Adipocyte (in vitro differentiated cells): ENCODE measurements around the gene NOTUM.
A peak's percentile ranks its signal among the peaks of the same experiment; 100 is the strongest.

ENCODE experiments used
- DNase-seq: peaks from one replicate; pipeline ENCODE4 v3.0.0-alpha.2; 2015; ENCODE audit warnings: low read depth
- H3K27me3 ChIP-seq: replicated peaks from 2 replicates; pipeline ENCODE4 v1.7.0; 2013; ENCODE audit warnings: mild to moderate bottlenecking, low read length, moderate library complexity; ENCODE audit not compliant: control insufficient read depth, insufficient read depth
- H3K36me3 ChIP-seq: 2 replicates; pipeline ENCODE4 v1.7.0; 2013; ENCODE audit warnings: low read length, mild to moderate bottlenecking, moderate library complexity; ENCODE audit not compliant: control insufficient read depth, insufficient read depth, severe bottlenecking
- H3K4me1 ChIP-seq: 2 replicates; pipeline ENCODE4 v1.7.0; 2013; ENCODE audit warnings: mild to moderate bottlenecking, low read length, moderate library complexity; ENCODE audit not compliant: control insufficient read depth, insufficient read depth
- H3K4me3 ChIP-seq: 2 replicates; pipeline ENCODE4 v1.7.0; 2013; ENCODE audit warnings: mild to moderate bottlenecking, low read length, moderate library complexity
- H3K9ac ChIP-seq: 2 replicates; pipeline ENCODE4 v1.7.0; 2013; ENCODE audit warnings: mild to moderate bottlenecking, low read length, moderate library complexity
- H3K9me3 ChIP-seq: 2 replicates; pipeline ENCODE4 v1.7.0; 2013; ENCODE audit warnings: mild to moderate bottlenecking, low read length, moderate library complexity; ENCODE audit not compliant: control insufficient read depth

The NOTUM gene

GRCh38 chr17:81960130-81960958, 643 bp downstream of the NOTUM start:
- Histone ChIP-seq H3K36me3 (no peaks in the 10 kb centered on the region), H3K4me1 (no peaks in the 10 kb centered on the region), H3K9ac (no peak overlapping the region), H3K4me3 (peak overlapping the region; percentile 27), H3K9me3 (no peaks in the 10 kb centered on the region), H3K27me3 (peaks cover 24% of the 10 kb centered on the region)
- DNase-seq, result no peak

- Histone ChIP-seq H3K27me3 (peaks cover 24% of the 10 kb centered on the region), H3K4me1 (no peaks in the 10 kb centered on the region), H3K9me3 (no peaks in the 10 kb centered on the region), H3K36me3 (no peaks in the 10 kb centered on the region), H3K4me3 (peak overlapping the region; percentile 27), H3K9ac (no peak overlapping the region)
- DNase-seq, result peak; percentile 87
Measured at GRCh38 chr17:81959362-81960129, 1.4 kb downstream of the NOTUM start.

GRCh38 chr17:81958633-81959342, 2.2 kb downstream of the NOTUM start:
- no peaks in the 10 kb centered on the region for H3K4me1 ChIP-seq
- H3K9ac ChIP-seq, result no peak overlapping the region
- no peak overlapping the region for H3K4me3 ChIP-seq
- H3K9me3 ChIP-seq, result no peaks in the 10 kb centered on the region
- no peaks in the 10 kb centered on the region for H3K36me3 ChIP-seq
- DNase-seq, result no peak
- peaks cover 25% of the 10 kb centered on the region for H3K27me3 ChIP-seq

GRCh38 chr17:81957691-81958432, 3.1 kb downstream of the NOTUM start:
- Histone ChIP-seq H3K27me3 (peaks cover 28% of the 10 kb centered on the region), H3K9me3 (no peaks in the 10 kb centered on the region), H3K4me1 (no peaks in the 10 kb centered on the region), H3K4me3 (no peak overlapping the region), H3K9ac (no peak overlapping the region), H3K36me3 (no peaks in the 10 kb centered on the region)
- DNase-seq, result no peak

- Histone ChIP-seq H3K36me3 (no peaks in the 10 kb centered on the region), H3K9me3 (no peaks in the 10 kb centered on the region), H3K27me3 (peaks cover 29% of the 10 kb centered on the region), H3K4me3 (no peak overlapping the region), H3K9ac (no peak overlapping the region), H3K4me1 (no peaks in the 10 kb centered on the region)
- no peak for DNase-seq
Measured at GRCh38 chr17:81956607-81957589, 4.1 kb downstream of the NOTUM start.

- Histone ChIP-seq H3K36me3 (no peaks in the 10 kb centered on the region), H3K4me1 (no peaks in the 10 kb centered on the region), H3K27me3 (peaks cover 29% of the 10 kb centered on the region), H3K9me3 (no peaks in the 10 kb centered on the region), H3K4me3 (no peak overlapping the region), H3K9ac (no peak overlapping the region)
- DNase-seq, result no peak
Measured at GRCh38 chr17:81955756-81956544, 5.0 kb downstream of the NOTUM start.

GRCh38 chr17:81955058-81955681, 5.8 kb downstream of the NOTUM start:
- no peak for DNase-seq
- Histone ChIP-seq H3K27me3 (peaks cover 34% of the 10 kb centered on the region), H3K36me3 (no peaks in the 10 kb centered on the region)

GRCh38 chr17:81954131-81955057, 6.6 kb downstream of the NOTUM start:
- Histone ChIP-seq H3K4me3 (no peak overlapping the region), H3K9ac (no peak overlapping the region), H3K27me3 (peaks cover 34% of the 10 kb centered on the region), H3K9me3 (no peaks in the 10 kb centered on the region), H3K36me3 (no peaks in the 10 kb centered on the region), H3K4me1 (no peaks in the 10 kb centered on the region)
- no peak for DNase-seq

More at GRCh38 chr17:81955058-81955681, 5.8 kb downstream of the NOTUM start:
- H3K4me1 ChIP-seq, result no peaks in the 10 kb centered on the region
- H3K4me3 ChIP-seq, result no peak overlapping the region
- no peaks in the 10 kb centered on the region for H3K9me3 ChIP-seq
- no peak overlapping the region for H3K9ac ChIP-seq
